ENCODE results near the gene ITPR2. TPM values are rescaled to one million over a fixed set of nuclear protein-coding genes. Genes with fewer than 3 reads are reported as not detected.

Gene ITPR2
- total and polyA plus RNA-seq, 12 donors, result 5.1 to 144 (median 66.4) TPM

- H3K36me3 ChIP-seq (replicated peaks in 1 of 2), result no peaks in the 10 kb centered on the region
- no peak overlapping the region for H3K4me3 ChIP-seq
- H3K27me3 ChIP-seq, result no peaks in the 10 kb centered on the region
- intact Hi-C loops (cut with DNase I), result loop anchor here in 1 of 2 donors (10.0 kb wide), 1 partner anchor 57 kb away; no protein-coding TSS in a partner anchor
- DNase-seq, result no peak
- 65 to 91% (median 88%) methylated on average over 2 of the region's 2 CpGs for WGBS, 4 donors
- H3K9me3 ChIP-seq (replicated peaks in 1 of 3), result no peaks in the 10 kb centered on the region
- no peak overlapping the region for H3K27ac ChIP-seq
- H3K4me1 ChIP-seq (replicated peaks in 1 of 2), result no peaks in the 10 kb centered on the region
- TF ChIP-seq CTCF (IDR thresholded peaks at IDR 0.05) (no peak), POLR2A (IDR thresholded peaks at IDR 0.05) (no peak)
Measured at GRCh38 chr12:26612203-26612602, 220.8 kb downstream of the ITPR2 start.

GRCh38 chr12:26611598-26611997, 221.4 kb downstream of the ITPR2 start:
- TF ChIP-seq CTCF (IDR thresholded peaks at IDR 0.05) (no peak), POLR2A (IDR thresholded peaks at IDR 0.05) (no peak)
- intact Hi-C loops (cut with DNase I), result loop anchor here in 1 of 2 donors (10.0 kb wide), 1 partner anchor 57 kb away; no protein-coding TSS in a partner anchor
- WGBS, 4 donors, result 92 to 97% (median 96%) methylated on average over 6 of the region's 6 CpGs
- Histone ChIP-seq H3K9me3 (replicated peaks in 1 of 3) (no peaks in the 10 kb centered on the region), H3K4me1 (replicated peaks in 1 of 2) (no peaks in the 10 kb centered on the region), H3K27ac (no peak overlapping the region), H3K36me3 (replicated peaks in 1 of 2) (no peaks in the 10 kb centered on the region), H3K27me3 (no peaks in the 10 kb centered on the region), H3K4me3 (no peak overlapping the region)
- no peak for DNase-seq

GRCh38 chr12:26610774-26611173, 222.2 kb downstream of the ITPR2 start:
- Histone ChIP-seq H3K36me3 (replicated peaks in 1 of 2) (no peaks in the 10 kb centered on the region), H3K9me3 (replicated peaks in 1 of 3) (no peaks in the 10 kb centered on the region), H3K4me1 (replicated peaks in 1 of 2) (no peaks in the 10 kb centered on the region), H3K27me3 (no peaks in the 10 kb centered on the region), H3K4me3 (no peak overlapping the region), H3K27ac (no peak overlapping the region)
- 98 to 99% (median 98%) methylated on average over 8 of the region's 8 CpGs for WGBS, 4 donors
- TF ChIP-seq POLR2A (IDR thresholded peaks at IDR 0.05), result no peak
- no peak for TF ChIP-seq CTCF (IDR thresholded peaks at IDR 0.05)
- intact Hi-C loops (cut with DNase I), result loop anchor here in 1 of 2 donors (10.0 kb wide), 1 partner anchor 56 kb away; no protein-coding TSS in a partner anchor
- DNase-seq, result no peak

- TF ChIP-seq CTCF (IDR thresholded peaks at IDR 0.05) (no peak), POLR2A (IDR thresholded peaks at IDR 0.05) (no peak)
- Histone ChIP-seq H3K36me3 (replicated peaks in 1 of 2) (no peaks in the 10 kb centered on the region), H3K9me3 (replicated peaks in 1 of 3) (no peaks in the 10 kb centered on the region), H3K27me3 (no peaks in the 10 kb centered on the region), H3K4me3 (no peak overlapping the region), H3K4me1 (replicated peaks in 1 of 2) (no peaks in the 10 kb centered on the region), H3K27ac (no peak overlapping the region)
- intact Hi-C loops (cut with DNase I), result loop anchor here in 1 of 2 donors (10.0 kb wide), 1 partner anchor 55 kb away; no protein-coding TSS in a partner anchor
- 85 to 94% (median 87%) methylated on average over 1 of the region's 1 CpG for WGBS, 4 donors
- no peak for DNase-seq
Measured at GRCh38 chr12:26609986-26610385, 223.0 kb downstream of the ITPR2 start.

All from adrenal gland (tissue), 12 donors.